ENCODE results near the gene GPC4. TPM values are rescaled to one million over a fixed set of nuclear protein-coding genes. Genes with fewer than 3 reads are reported as not detected.

Gene GPC4
- polyA plus RNA-seq, 3 donors: 0.03 to 0.59 (median 0.27) TPM

DNA sequence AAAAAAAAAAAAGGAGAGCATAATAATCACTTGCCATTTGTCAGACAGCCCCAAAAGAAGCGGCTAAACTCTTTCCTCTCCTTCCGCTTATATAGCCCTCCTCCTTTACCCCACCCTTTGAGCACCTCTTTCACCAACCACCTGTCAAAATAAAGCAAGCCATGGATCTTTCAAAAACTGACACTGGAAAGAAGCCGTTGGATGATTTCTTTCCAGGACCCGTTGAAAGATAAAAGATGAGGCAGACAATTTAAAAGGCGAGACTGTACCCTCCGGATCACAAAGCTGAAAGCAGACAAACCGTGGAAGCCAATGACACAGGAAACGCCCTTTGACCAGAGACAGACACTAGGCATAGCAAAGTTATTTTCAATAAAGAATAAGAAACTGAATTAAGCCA, 22.6 kb downstream of the GPC4 start:
- no peaks in the 10 kb centered on the region for H3K9me3 ChIP-seq (replicated peaks in 1 of 2; ENCODE audit: control insufficient read depth in 1 of 2, insufficient read depth in 1 of 2, low read length in 2 of 2)
- DNase-seq: no peak
- H2AFZ ChIP-seq (ENCODE audit: insufficient read depth, low read depth, low read length, poor library complexity, severe bottlenecking): no peak overlapping the region
- Mint-ChIP-seq H3K36me3 (no peaks in the 10 kb centered on the region), H3K4me3 (no peak overlapping the region), H3K4me1 (no peaks in the 10 kb centered on the region), H3K27ac (no peak overlapping the region), H3K9me3 (no peaks in the 10 kb centered on the region), H3K27me3 (ENCODE audit: low read depth in 3 of 3) (peaks cover 0 to 32% (median 3%) of the 10 kb centered on the region in 3 donors)
- no peak overlapping the region for H3K4me3 ChIP-seq (replicated peaks in 1 of 3; ENCODE audit: low read depth in 2 of 3, low read length in 3 of 3)
- H4K20me1 ChIP-seq (ENCODE audit: insufficient read depth, low read length): no peaks in the 10 kb centered on the region
- no peaks in the 10 kb centered on the region for H3K4me1 ChIP-seq (ENCODE audit: control insufficient read depth in 1 of 2, insufficient read depth in 2 of 2, low read length in 2 of 2)
- H3K9ac ChIP-seq (ENCODE audit: insufficient read depth, low read length, poor library complexity, severe bottlenecking): no peak overlapping the region
- TF ChIP-seq, protein P1, sequence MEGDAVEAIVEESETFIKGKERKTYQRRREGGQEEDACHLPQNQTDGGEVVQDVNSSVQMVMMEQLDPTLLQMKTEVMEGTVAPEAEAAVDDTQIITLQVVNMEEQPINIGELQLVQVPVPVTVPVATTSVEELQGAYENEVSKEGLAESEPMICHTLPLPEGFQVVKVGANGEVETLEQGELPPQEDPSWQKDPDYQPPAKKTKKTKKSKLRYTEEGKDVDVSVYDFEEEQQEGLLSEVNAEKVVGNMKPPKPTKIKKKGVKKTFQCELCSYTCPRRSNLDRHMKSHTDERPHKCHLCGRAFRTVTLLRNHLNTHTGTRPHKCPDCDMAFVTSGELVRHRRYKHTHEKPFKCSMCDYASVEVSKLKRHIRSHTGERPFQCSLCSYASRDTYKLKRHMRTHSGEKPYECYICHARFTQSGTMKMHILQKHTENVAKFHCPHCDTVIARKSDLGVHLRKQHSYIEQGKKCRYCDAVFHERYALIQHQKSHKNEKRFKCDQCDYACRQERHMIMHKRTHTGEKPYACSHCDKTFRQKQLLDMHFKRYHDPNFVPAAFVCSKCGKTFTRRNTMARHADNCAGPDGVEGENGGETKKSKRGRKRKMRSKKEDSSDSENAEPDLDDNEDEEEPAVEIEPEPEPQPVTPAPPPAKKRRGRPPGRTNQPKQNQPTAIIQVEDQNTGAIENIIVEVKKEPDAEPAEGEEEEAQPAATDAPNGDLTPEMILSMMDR (IDR thresholded peaks at IDR 0.05): no peak
- H3K79me2 ChIP-seq (ENCODE audit: insufficient read depth, low read length): no peaks in the 10 kb centered on the region
- intact Hi-C loops (cut with micrococcal nuclease): no loop called here
- no peaks in the 10 kb centered on the region for H3K36me3 ChIP-seq (replicated peaks in 1 of 2; ENCODE audit: control insufficient read depth in 1 of 2, insufficient read depth in 2 of 2, low read length in 2 of 2)
- no peaks in the 10 kb centered on the region for H3K27me3 ChIP-seq (ENCODE audit: control insufficient read depth in 2 of 2, insufficient read depth in 2 of 2, low read length in 2 of 2)
- no peak overlapping the region for H3K27ac ChIP-seq (ENCODE audit: low read depth in 1 of 2, low read length in 2 of 2)
- H3K4me2 ChIP-seq (replicated peaks; ENCODE audit: extremely low read depth, low read length, poor library complexity, severe bottlenecking): no peak overlapping the region
- 100% methylated on average over 2 of the region's 8 CpGs for WGBS (ENCODE audit: insufficient coverage)

DNA sequence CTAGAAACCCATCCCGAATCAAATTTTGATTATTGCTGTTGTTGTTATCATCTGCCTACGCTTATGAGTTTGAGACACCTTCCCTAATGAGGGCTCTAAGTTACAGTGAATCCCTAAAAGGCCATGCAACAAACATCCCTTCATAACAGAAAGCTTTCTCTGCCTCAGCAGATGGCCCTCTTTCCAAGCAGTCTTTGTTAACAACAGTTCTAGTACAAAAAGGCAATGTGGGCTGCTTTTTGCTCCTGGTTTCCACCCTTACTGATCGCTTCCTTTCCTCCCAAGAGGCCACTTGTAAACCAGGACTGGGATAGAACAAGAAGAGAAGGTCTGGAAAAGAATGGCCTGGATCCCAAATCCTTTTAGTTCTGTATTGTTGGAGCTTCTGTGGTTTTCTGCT, 24.2 kb downstream of the GPC4 start:
- H3K9me3 Mint-ChIP-seq: no peaks in the 10 kb centered on the region
- H3K27ac Mint-ChIP-seq: no peak overlapping the region
- no peaks in the 10 kb centered on the region for H3K4me1 Mint-ChIP-seq
- intact Hi-C loops (cut with micrococcal nuclease): no loop called here
- no peaks in the 10 kb centered on the region for H3K36me3 Mint-ChIP-seq
- DNase-seq: no peak
- Histone ChIP-seq H3K79me2 (ENCODE audit: insufficient read depth, low read length) (no peaks in the 10 kb centered on the region), H3K36me3 (replicated peaks in 1 of 2; ENCODE audit: control insufficient read depth in 1 of 2, insufficient read depth in 2 of 2, low read length in 2 of 2) (no peaks in the 10 kb centered on the region), H3K9me3 (replicated peaks in 1 of 2; ENCODE audit: control insufficient read depth in 1 of 2, insufficient read depth in 1 of 2, low read length in 2 of 2) (no peaks in the 10 kb centered on the region), H3K4me2 (replicated peaks; ENCODE audit: extremely low read depth, low read length, poor library complexity, severe bottlenecking) (no peak overlapping the region), H3K9ac (ENCODE audit: insufficient read depth, low read length, poor library complexity, severe bottlenecking) (no peak overlapping the region), H4K20me1 (ENCODE audit: insufficient read depth, low read length) (no peaks in the 10 kb centered on the region), H3K27me3 (ENCODE audit: control insufficient read depth in 2 of 2, insufficient read depth in 2 of 2, low read length in 2 of 2) (peaks cover 0 to 2% of the 10 kb centered on the region in 2 donors), H3K4me1 (ENCODE audit: control insufficient read depth in 1 of 2, insufficient read depth in 2 of 2, low read length in 2 of 2) (no peaks in the 10 kb centered on the region), H2AFZ (ENCODE audit: insufficient read depth, low read depth, low read length, poor library complexity, severe bottlenecking) (no peak overlapping the region), H3K4me3 (replicated peaks in 1 of 3; ENCODE audit: low read depth in 2 of 3, low read length in 3 of 3) (no peak overlapping the region), H3K27ac (ENCODE audit: low read depth in 1 of 2, low read length in 2 of 2) (no peak overlapping the region)
- no peak overlapping the region for H3K4me3 Mint-ChIP-seq
- H3K27me3 Mint-ChIP-seq (ENCODE audit: low read depth in 3 of 3): peaks cover 2 to 32% (median 3%) of the 10 kb centered on the region in 3 donors
- TF ChIP-seq, protein P1 (IDR thresholded peaks at IDR 0.05): no peak
- 80% methylated on average over 1 of the region's 3 CpGs for WGBS (ENCODE audit: insufficient coverage)

All from CD14-positive monocyte (primary cell).